Left ventricle myocardium superior (tissue), 1 donor: ENCODE results near the gene ZNF575. TPM values are rescaled to one million over a fixed set of nuclear protein-coding genes. Genes with fewer than 3 reads are reported as not detected.

ENCODE experiments used
- ATAC-seq: fragments of 200-7000 bp; cut with Tn5 transposase; one replicate; pipeline ENCODE4 v1.9.1; 2020; ENCODE audit warnings: mild to moderate bottlenecking, moderate library complexity
- DNase-seq: peaks from one replicate; pipeline ENCODE4 v3.0.0-alpha.2; 2020
- intact Hi-C: fragments of 100-400 bp; cut with micrococcal nuclease; formaldehyde crosslinking; loops from one replicate; pipeline ENCODE4 v1.11.0; 2022
- total RNA-seq: library from RNA; stranded (reverse); fragmentation: NEBNext Ultra II Directional; extraction: Animal tissue kit (Norgen Biotek cat#: 25700); gene quantifications from one replicate; pipeline ENCODE4 v1.2.1, GENCODE V29; 2021
- donor health status: DM: no; HTN: yes; CAD: no; lungs with severe emphysema.

ZNF575 gene
- total RNA-seq, 1 donor from 2014 or later: 1.8 TPM

DNA sequence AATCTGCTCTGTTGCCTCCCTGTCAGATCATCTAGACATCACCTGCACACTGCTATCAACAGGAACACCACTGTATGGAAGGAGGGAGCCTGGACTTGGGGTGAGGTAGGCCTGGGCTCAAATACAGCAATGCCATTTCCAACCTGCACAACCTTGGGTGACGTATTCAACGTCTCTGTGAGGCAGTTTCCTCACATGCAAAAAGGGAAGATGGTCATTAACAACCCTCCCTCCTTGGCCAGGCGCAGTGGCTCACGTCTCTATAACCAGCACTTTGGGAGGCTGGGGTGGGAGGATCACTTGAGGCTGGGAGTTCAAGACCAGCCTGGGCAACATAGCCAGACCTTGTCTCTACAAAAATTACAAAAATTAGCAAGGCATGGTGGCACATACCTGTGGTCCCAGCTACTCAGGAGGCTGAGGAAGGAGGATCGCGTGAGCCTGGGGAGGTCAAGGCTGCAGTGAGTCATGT lies 29.3 kb downstream of the ZNF575 start:
- DNase-seq (no peak), ATAC-seq (no peak)
- intact Hi-C loops: no loop called here

- intact Hi-C loops: no loop called here
- peak; percentile 90 for DNase-seq
- ATAC-seq: peak; percentile 97
These were observed 29.8 kb downstream of the ZNF575 start for GRCh38 chr19:43562698-43563241.

GRCh38 chr19:43563816-43564457 lies 30.9 kb downstream of the ZNF575 start:
- ATAC-seq (no peak), DNase-seq (no peak)
- intact Hi-C loops: no loop called here

GRCh38 chr19:43564800-43565199 lies 31.8 kb downstream of the ZNF575 start:
- intact Hi-C loops: no loop called here
- DNase-seq: no peak
- ATAC-seq: no peak

DNA sequence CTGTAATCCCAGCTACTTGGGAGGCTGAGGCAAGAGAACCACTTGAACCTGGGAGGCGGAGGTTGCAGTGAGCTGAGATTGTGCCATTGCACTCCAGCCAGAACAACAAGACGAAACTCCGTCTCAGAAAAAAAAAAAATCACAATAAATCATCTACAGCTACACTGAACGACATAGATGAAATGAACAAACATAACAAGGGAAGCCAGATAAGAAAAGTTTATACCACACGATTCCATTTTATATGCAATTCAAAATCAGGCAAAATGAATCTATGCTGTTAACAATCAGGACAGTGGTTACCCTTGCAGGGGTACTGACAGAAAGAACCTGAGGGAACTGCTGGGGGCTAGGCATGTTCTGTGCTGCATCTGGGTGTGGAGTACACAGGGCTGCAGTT lies 36.7 kb downstream of the ZNF575 start:
- ATAC-seq: no peak
- intact Hi-C loops: no loop called here
- DNase-seq: no peak

DNA sequence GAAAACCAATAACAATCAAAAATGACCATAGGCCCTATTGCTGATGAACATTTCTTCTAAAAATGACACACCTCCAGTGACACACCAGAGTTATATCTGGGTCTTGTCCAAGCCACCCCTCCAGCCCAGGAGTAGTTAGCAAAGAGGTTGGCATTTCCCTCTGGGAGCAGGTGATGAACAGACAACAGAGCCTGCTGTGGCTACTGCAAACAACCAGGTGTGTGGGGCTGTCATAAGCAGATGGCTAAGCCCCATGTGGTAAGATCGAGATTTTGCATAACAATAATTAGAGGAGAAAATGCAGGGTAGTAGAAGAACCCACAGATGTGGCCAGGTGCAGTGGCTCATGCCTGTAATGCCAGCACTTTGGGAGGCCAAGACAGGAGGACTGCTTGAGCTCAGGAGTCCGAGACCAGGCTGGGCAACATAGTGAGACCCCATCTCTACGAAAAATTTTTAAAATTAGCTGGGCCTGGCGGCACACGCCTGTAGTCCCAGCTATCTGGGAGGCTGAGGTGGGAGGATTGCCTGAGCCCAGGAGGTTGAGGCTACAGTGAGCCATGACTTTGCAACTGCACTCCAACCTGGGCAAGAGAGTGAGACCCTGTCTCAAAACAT lies 37.3 kb downstream of the ZNF575 start:
- no peak for DNase-seq
- no peak for ATAC-seq
- intact Hi-C loops: no loop called here

GRCh38 chr19:43572171-43572588 lies 39.2 kb downstream of the ZNF575 start:
- intact Hi-C loops: no loop called here
- no peak for DNase-seq
- ATAC-seq: no peak

DNA sequence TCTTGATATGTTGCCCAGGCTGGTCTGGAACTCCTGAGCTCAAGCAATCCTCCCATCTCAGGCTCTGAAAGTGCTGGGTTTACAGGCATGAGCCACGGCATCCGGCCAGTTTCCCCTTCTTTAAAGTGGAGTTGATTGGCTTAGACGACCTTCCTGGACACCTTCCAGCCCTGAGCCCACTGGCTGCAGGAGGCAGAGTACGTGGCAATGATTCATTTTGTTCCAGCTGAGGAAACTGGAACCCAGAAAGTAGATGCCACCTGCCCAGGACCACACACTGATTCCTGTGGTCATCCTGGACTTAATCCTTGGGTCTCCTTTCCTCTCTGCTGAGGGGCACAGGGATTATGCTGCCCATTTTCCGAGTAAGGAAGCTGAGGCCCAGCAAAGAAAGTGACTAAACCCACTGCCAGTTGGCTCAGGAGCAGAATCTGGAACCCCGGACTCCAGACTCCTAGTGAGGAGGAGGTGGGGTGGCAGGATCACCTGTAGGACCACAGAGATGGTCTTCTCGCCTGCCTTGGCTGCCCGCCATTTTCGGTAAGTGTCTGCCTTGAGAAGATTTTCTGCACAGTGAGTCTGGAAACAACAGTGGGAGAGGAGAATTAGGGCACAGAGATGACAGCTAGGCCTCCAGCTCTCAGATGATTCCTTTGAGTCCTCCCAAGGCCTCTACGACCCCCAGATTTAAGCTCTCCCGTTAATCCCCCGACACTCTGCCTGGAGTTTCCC lies 41.6 kb downstream of the ZNF575 start:
- DNase-seq: no peak
- intact Hi-C loops: no loop called here
- ATAC-seq: no peak

GRCh38 chr19:43575156-43575950 lies 42.4 kb downstream of the ZNF575 start, which contains the start of the genes PINLYP and XRCC1:
Gene PINLYP (plus strand): TSS chr19:43575801. CDS start chr19:43577192, 1,391 bp downstream.
Gene XRCC1 (minus strand): TSS chr19:43575527. CDS start chr19:43575458, 69 bp downstream.
- ATAC-seq (peak; percentile 99), DNase-seq (peak; percentile 98)
- intact Hi-C loops: no loop called here

- no peak for DNase-seq
- intact Hi-C loops: no loop called here
- ATAC-seq: peak; percentile 1
These were observed 43.2 kb downstream of the ZNF575 start for GRCh38 chr19:43575955-43576878.

DNA sequence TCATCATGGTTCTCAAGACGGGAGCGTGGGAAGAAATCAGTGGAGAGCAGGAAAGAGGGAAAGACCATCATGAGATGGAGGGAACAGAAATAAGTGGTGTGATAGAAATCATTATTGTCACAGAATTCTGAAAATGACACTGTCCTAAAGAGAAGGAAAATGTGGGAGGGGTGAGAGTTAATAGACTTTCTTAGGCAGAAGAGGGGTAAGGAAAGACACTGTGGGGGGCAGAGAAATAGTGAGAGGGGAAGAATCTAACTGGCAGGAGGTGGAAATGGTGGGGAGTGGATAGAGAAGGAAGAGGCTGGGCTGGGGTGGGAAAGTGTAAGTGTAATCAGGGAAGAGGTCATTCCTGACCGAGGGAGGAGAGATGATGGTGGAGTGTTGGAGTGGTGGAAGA lies 45.8 kb downstream of the ZNF575 start:
- intact Hi-C loops: no loop called here
- ATAC-seq (no peak), DNase-seq (no peak)

- DNase-seq (no peak), ATAC-seq (no peak)
- intact Hi-C loops: no loop called here
These were observed 48.5 kb downstream of the ZNF575 start for GRCh38 chr19:43581467-43581866.

GRCh38 chr19:43582495-43582894 lies 49.5 kb downstream of the ZNF575 start:
- no peak for DNase-seq
- intact Hi-C loops: no loop called here
- no peak for ATAC-seq

DNA sequence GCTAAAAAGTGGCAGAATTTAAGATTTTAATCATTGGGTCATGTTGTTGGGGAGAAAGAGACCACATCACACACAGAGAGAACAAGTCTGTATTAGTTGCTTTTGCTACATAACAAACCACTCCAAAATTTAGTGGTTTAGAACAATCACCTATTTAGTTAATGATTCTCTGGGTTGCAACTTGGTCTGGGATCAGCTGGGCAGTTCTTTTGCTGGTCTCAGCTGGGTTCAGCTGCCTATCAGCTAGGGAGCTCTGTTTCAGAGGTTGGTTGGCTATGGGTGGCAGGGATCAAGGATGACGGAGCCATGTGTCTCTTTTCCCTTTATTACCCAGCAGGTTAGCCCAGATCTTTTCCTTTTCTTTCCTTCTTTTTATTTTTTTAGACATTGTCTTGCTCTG lies 51.5 kb downstream of the ZNF575 start:
- no peak for DNase-seq
- no peak for ATAC-seq
- intact Hi-C loops: no loop called here
